Fibroblast of lung (primary cell): ENCODE results near the gene RUFY3. TPM values are rescaled to one million over a fixed set of nuclear protein-coding genes. Genes with fewer than 3 reads are reported as not detected.

Source experiments
- DNase-seq, 2 donors: peaks; one replicate each; pipeline versions ENCODE4 v3.0.0 to v3.0.0-alpha.2; 2010; ENCODE audit warnings: low read depth in 2 of 2
- H2AFZ ChIP-seq: 2 replicates; pipeline ENCODE4 v1.5.1; 2012; ENCODE audit warnings: low read length, control low read depth, inconsistent platforms
- H3K27ac ChIP-seq: 2 replicates; pipeline ENCODE4 v1.5.1; 2011; ENCODE audit warnings: low read length, control low read depth; ENCODE audit not compliant: insufficient read depth
- H3K27me3 ChIP-seq: 2 replicates; pipeline ENCODE4 v1.5.1; 2011; ENCODE audit warnings: mild to moderate bottlenecking, low read length; ENCODE audit not compliant: control insufficient read depth, insufficient read depth
- H3K36me3 ChIP-seq: 2 replicates; pipeline ENCODE4 v1.5.1; 2011; ENCODE audit warnings: low read length; ENCODE audit not compliant: control insufficient read depth, insufficient read depth
- H3K4me1 ChIP-seq: 2 replicates; pipeline ENCODE4 v1.5.1; 2011; ENCODE audit warnings: low read length; ENCODE audit not compliant: control insufficient read depth, insufficient read depth; ENCODE audit errors: extremely low read depth
- H3K4me2 ChIP-seq: 2 replicates; pipeline ENCODE4 v1.5.1; 2011; ENCODE audit warnings: low read length, control low read depth; ENCODE audit not compliant: insufficient read depth; ENCODE audit errors: extremely low read depth
- H3K4me3 ChIP-seq, 4 experiments: fragments of 200-600 bp in 1 of 4; sonication (generic) in 1 of 4; replicated peaks in 1 of 4; 2 replicates each; pipeline ENCODE4 v1.5.1; 2011 to 2016; ENCODE audit warnings: low read length in 4 of 4, low read depth in 3 of 4, mild to moderate bottlenecking in 3 of 4, control low read depth in 2 of 4, inconsistent platforms in 1 of 4, mixed read lengths in 1 of 4; ENCODE audit not compliant: insufficient read depth in 1 of 4; ENCODE audit errors: control extremely low read depth in 1 of 4
- H3K79me2 ChIP-seq: 2 replicates; pipeline ENCODE4 v1.5.1; 2012; ENCODE audit warnings: mild to moderate bottlenecking, low read length, inconsistent platforms; ENCODE audit not compliant: control insufficient read depth, insufficient read depth
- H3K9ac ChIP-seq: 2 replicates; pipeline ENCODE4 v1.5.1; 2011; ENCODE audit warnings: mild to moderate bottlenecking, low read length, control low read depth; ENCODE audit not compliant: insufficient read depth
- H3K9me3 ChIP-seq: 2 replicates; pipeline ENCODE4 v1.5.1; 2012; ENCODE audit warnings: low read depth, low read length; ENCODE audit not compliant: control insufficient read depth, insufficient read depth
- H4K20me1 ChIP-seq: 2 replicates; pipeline ENCODE4 v1.5.1; 2011; ENCODE audit warnings: low read length; ENCODE audit not compliant: control insufficient read depth, insufficient read depth; ENCODE audit errors: extremely low read depth
- CTCF ChIP-seq, 2 donors: IDR thresholded peaks in 1 of 2; conservative IDR thresholded peaks in 1 of 2; 1 replicate in 1 of 2; 2 replicates in 1 of 2; pipeline ENCODE4 v1.5.1; 2011 to 2012; ENCODE audit warnings: low read length in 2 of 2, control low read depth in 1 of 2, inconsistent platforms in 1 of 2, low read depth in 1 of 2, mild to moderate bottlenecking in 1 of 2
- EZH2 ChIP-seq: IDR thresholded peaks from 2 replicates; pipeline ENCODE4 v1.5.1; 2012; ENCODE audit warnings: low read length, control low read depth, mild to moderate bottlenecking; ENCODE audit errors: missing control alignments
- polyA plus RNA-seq, 2 donors: library from polyadenylated mRNA; depleted of rRNA in 1 of 2; stranded (reverse) in 1 of 2; unstranded in 1 of 2; fragments of >200 nt; gene quantifications; 2 replicates each; pipeline ENCODE4 v1.2.1, GENCODE V29; 2011 to 2012; ENCODE audit warnings: missing spikeins in 1 of 2
- total RNA-seq: library from RNA; depleted of rRNA; stranded (reverse); fragments of >200 nt; gene quantifications from 2 replicates; pipeline ENCODE4 v1.2.1, GENCODE V29; 2014

The RUFY3 gene
- total and polyA plus RNA-seq, 2 donors (not counting 1 experiment from before 2014, with no cell fraction given): 36.3 to 97.8 TPM

DNA sequence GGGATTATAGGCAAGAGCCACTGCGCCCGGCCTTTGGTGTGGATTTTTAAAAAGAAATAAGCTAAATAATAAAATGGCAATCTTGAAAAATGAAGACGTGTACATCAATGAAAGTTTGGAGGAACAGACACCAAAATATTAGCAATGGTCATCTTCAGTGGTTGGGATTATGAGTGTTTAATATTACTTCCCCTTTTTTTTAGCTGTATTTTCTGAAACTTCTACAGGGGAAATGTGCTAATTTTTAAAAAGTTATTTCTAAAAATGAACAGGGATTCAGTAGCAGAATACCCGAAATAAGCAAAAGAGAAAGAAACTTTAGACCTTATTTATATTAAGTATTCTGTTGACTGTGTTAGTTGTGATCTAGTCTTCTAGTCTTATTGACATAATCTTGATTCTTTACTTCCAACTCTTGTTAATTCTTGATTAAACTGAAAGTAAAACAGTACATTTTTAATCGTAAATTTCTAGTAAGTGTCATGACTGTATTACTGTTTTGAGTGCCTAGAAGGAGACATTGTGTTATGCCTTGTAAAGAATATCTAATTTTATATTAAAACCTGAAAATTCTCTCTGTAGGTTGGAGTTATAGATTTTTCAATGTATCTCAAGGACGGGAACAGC, 51.3 kb downstream of the RUFY3 start:
- no peak overlapping the region for H3K4me2 ChIP-seq
- no peak for TF ChIP-seq EZH2
- TF ChIP-seq CTCF (conservative IDR thresholded peaks at IDR 0.05 in 1 of 2, IDR thresholded peaks at IDR 0.05 in 1 of 2; ENCODE audit: low read depth in 1 of 2, low read length in 2 of 2): no peak
- no peak overlapping the region for H3K9ac ChIP-seq
- H3K4me3 ChIP-seq: no peak overlapping the region
- H2AFZ ChIP-seq: no peak overlapping the region
- H3K4me1 ChIP-seq: no peaks in the 10 kb centered on the region
- no peaks in the 10 kb centered on the region for H4K20me1 ChIP-seq
- H3K27me3 ChIP-seq: no peaks in the 10 kb centered on the region
- no peaks in the 10 kb centered on the region for H3K79me2 ChIP-seq
- no peak for DNase-seq
- H3K9me3 ChIP-seq: no peaks in the 10 kb centered on the region
- H3K27ac ChIP-seq: no peak overlapping the region
- H3K36me3 ChIP-seq: peaks cover 3% of the 10 kb centered on the region

DNA sequence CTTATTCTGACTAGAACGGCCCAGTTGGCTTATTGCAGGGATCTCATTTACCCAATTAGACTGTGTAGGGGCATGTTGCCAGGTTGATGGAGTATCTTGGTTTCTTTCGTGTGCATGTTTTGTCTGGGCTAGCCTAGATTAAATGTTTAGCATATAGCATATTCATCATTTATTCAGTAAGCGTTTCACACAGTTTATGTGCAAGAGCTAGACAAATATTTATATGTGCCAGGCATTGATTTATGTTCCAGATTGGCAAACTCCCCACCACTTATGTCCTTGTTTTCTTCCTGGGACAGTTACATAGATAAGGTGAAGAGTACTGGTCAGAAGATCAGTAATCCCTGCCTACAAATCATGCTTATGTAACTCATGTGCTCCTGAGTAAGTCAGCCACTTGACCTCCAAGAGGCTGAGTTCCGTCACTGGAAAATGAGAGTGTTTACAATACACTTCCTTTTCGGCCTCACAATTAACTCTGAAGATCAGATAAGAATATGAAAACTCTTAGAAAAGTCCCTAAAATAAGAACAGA, 57.2 kb downstream of the RUFY3 start:
- Histone ChIP-seq H3K9ac (no peak overlapping the region), H3K9me3 (no peaks in the 10 kb centered on the region), H3K36me3 (peaks cover 7% of the 10 kb centered on the region), H3K4me2 (no peak overlapping the region), H4K20me1 (no peaks in the 10 kb centered on the region), H3K27ac (no peak overlapping the region), H3K27me3 (no peaks in the 10 kb centered on the region), H2AFZ (no peak overlapping the region), H3K4me3 (no peak overlapping the region), H3K79me2 (no peaks in the 10 kb centered on the region), H3K4me1 (no peaks in the 10 kb centered on the region)
- no peak for TF ChIP-seq EZH2
- TF ChIP-seq CTCF (conservative IDR thresholded peaks at IDR 0.05 in 1 of 2, IDR thresholded peaks at IDR 0.05 in 1 of 2; ENCODE audit: low read depth in 1 of 2, low read length in 2 of 2): no peak
- DNase-seq: peak; percentile 58 to 87

- no peaks in the 10 kb centered on the region for H3K27me3 ChIP-seq
- no peak overlapping the region for H3K9ac ChIP-seq
- H3K4me1 ChIP-seq: no peaks in the 10 kb centered on the region
- TF ChIP-seq CTCF (conservative IDR thresholded peaks at IDR 0.05 in 1 of 2, IDR thresholded peaks at IDR 0.05 in 1 of 2; ENCODE audit: low read depth in 1 of 2, low read length in 2 of 2): no peak
- H3K36me3 ChIP-seq: peaks cover 5% of the 10 kb centered on the region
- H3K79me2 ChIP-seq: no peaks in the 10 kb centered on the region
- H3K4me3 ChIP-seq: no peak overlapping the region
- H3K9me3 ChIP-seq: no peaks in the 10 kb centered on the region
- no peak overlapping the region for H3K27ac ChIP-seq
- DNase-seq: peak in 1 of 2 donors; percentile 41
- H3K4me2 ChIP-seq: no peak overlapping the region
- H4K20me1 ChIP-seq: no peaks in the 10 kb centered on the region
- H2AFZ ChIP-seq: no peak overlapping the region
These were observed 61.3 kb downstream of the RUFY3 start for GRCh38 chr4:70783096-70783495.
